GM18873 (cell line): Measurements from ENCODE around the gene NOL12.
"Not testable (repeated sequence)": the region's sequence is repeated elsewhere in the genome, so short reads cannot be mapped to it uniquely, and the experiment has no call there.

Experiments
- ATAC-seq: cut with Tn5 transposase; IDR thresholded peaks from one replicate; pipeline ENCODE4 v1.9.1; 2021; ENCODE audit warnings: mild to moderate bottlenecking, moderate library complexity, moderate number of reproducible peaks; ENCODE audit not compliant: unreplicated experiment, low FRiP score

Gene NOL12, protein sequence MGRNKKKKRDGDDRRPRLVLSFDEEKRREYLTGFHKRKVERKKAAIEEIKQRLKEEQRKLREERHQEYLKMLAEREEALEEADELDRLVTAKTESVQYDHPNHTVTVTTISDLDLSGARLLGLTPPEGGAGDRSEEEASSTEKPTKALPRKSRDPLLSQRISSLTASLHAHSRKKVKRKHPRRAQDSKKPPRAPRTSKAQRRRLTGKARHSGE

DNA sequence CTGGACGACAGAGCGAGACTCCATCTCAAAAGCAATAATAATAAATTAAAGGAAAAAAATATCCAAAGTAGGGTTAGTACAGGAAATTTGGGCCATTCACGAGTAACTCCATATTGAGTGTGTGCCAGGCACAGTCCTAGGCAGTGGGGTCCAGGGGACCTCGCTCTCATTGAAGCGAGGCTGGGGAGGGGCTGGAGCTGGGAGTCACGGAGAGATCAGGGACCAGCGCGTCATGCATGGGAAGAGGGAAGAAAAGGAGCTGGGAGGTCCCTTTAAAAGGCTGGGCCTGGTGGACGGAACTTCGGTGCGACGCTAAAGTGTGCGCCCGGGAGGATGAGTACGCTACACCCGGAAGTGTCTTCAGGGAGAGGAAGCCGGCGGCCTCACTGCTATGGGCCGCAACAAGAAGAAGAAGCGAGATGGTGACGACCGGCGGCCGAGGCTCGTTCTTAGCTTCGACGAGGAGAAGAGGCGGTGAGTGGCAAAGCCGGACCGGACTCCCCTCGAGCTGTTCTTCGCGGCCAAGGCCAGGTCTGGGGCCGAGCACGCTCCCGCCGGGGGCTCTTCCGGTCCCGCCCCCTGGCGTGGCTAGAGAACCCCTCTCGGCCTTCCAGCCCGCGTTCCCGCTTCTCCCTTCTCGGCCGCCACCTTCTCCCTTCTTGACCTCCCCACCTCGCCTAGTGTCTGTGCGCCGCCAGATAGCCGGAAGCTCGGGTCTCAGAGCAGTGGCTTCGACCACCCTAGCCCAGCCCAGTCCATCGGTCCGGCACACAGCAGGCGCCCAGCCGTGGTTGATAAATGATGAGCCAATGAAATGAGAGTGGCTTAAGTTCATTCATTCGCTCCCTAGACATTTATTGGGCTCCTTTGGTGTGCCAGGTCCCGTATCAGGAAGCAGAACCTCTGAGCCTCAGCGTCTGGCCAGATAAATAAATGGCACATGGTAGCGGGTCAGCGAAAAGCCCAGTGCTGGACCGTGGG lies at the start of gene NOL12:
TSS of gene NOL12 (plus strand) at position 342 of the 981 bp plus-strand sequence. CDS start at position 392, 50 bp downstream.
- peak; percentile 56 for ATAC-seq

DNA sequence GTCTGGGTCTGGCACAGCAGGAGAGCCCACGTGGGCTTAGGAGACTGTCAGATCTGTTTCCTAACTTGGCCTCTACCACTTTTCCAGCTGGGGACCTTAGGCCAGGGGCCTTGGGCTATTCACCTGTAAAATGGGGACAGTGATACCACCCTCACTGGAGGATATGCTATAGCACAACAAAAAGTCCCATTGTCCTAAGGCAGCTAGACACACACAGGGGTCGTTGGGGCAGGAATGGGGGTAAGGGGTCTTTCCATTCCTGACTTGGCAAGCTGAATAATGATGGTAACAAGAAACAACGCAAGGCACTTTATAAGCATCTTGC lies 49.2 kb upstream of the NOL12 start:
- no peak for ATAC-seq

DNA sequence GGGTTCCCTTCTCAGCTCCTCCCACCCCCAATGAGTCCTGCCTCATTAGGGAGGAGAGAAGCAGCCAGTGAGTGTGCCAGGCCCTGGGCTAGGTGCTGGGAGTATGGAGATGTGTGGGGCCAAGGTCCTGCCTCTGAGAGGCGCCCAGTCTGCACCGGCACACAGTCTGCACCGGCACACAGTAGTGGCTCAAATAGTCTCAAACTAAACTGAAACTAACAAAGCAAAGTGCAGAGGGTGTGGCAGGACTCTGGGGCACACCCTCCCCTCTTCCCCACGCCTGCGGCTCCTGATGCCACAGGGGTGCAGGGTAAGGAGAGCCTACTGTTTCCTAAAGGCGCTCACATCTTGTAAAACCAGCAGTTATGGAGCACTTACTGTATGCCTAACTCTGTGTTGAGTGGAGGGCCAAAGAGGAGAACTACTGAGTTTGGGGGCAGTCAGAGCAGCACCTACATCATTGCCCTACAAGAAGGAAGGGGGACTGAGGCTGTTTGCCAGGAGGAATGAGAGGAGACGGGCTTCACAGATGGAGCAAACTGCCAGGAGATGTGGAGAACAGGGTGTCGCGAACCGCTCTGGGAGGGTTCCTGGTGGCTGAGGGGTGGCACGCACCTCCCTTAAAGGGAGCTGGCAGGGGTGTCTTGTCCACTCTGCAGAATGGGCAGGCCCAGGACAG lies 47.6 kb upstream of the NOL12 start:
- ATAC-seq: no peak

DNA sequence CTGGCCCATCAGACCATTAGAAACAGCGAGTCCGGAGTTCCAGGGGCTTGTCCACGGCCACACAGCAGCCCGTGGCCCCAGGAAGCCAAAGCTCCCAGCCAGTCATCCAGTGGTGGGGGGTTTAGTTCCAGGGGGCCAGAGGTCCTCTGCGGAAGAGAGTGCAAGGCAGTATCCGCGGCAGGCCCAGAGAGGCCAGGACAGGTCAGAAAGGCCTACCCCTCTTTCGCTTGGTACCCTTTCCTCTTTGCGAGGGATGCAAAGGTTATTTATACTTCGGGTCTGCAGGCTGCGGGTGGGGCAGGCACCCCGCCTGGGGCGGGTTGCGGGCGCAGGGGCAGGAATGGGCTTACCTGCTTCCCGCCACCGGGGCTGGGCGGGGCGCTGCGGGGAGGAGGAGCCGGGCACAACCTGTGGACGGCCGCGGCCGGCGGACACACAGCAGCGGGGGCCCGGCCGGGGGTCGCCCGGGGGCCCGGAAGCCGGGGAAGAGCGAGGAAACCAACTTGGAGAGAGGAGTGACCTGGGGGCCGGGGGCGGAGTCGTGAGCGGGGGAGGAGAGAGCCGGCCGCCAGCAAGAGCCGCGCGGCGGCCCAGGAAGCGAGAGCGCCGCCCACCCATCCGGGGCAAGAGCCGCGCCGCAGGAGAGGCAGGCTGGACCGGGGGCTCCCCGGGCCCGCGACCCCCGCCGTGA lies 46.9 kb upstream of the NOL12 start, which contains the start of gene SH3BP1:
TSS of gene SH3BP1 (plus strand) at position 600 of the 691 bp plus-strand sequence. CDS start 119 bp downstream, outside the sequence.
- ATAC-seq: no peak

DNA sequence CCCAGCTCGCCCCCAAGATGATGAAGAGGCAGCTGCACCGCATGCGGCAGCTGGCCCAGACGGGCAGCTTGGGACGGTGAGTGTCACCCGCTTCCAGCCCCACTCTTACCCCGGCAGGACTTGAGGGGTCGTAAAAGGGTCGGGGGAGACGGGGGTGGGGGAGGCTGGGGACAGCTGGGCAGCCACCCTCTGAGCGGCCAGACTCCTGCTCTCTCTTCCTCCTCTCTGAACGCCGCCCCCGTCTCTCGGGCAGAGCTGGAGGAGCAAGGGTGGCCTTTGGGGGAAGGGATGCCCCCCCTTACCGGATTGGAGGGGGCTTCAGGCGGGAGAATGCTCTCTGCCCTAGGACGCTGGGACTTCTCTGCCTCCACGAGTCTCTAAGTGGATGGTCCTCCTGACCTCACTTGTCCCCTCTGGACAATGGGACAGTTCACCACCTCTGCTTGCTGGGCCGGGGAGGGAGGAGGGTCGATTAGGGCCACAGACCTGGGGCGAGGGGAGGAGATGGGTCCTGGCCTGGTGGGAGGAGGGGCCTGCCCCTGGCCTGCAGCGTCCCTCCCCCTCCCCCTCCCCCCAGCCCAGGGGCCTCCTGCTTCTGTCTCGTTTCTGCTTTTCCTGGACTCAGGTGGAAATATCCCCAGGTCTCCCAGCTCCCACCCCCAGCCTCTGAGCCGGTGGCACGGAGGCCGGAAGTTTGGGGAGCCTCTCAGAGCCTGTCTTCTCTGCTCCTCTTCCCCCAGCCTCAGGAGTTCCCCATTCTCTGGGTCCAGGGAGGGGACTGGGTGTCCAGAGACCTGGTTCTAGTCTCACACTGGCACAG lies 46.2 kb upstream of the NOL12 start:
- ATAC-seq: no peak

DNA sequence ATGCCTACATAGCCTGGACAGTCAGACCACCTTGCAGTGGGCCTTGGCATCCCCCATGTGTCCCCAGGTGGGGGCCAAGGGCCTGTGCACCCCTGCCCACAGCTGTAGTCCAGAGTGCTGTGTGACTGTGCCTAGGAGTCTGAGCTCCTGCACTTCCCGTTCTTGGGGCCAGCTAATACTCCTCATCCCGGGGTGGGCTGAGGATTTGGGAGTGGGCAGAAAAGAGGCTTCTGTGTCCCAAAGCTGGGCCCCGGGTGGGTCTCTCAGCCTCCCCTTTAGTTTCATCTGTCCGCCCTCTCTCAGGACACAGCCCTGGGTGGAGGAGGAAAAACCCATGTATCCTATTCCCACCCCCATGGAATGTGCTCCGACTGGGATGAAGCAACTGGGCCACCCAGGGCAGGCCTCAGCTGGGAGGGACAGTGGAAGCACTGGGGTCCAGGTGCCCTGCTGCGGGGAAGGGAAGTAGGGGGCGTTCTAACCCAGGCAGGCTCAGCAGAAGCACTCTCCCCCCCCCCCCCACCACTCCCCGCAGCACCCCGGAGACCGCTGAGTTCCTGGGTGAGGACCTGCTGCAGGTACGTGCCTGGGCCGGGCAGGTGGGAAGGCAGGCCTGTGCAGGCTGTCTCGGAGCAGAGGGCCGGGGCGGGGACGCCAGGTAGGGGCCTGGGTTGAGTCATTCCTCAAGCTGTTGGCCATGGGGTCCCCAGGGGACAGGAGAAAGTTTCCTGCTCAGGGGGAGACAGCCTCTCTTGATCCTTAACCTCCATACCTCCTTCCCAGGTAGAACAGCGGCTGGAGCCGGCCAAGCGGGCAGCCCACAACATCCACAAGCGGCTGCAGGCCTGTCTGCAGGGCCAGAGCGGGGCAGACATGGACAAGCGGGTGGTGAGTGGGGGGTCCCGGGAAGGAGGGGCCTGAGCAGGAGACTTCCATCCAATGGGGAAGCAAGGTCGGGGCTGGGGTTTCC lies 45.3 kb upstream of the NOL12 start:
- ATAC-seq: no peak

DNA sequence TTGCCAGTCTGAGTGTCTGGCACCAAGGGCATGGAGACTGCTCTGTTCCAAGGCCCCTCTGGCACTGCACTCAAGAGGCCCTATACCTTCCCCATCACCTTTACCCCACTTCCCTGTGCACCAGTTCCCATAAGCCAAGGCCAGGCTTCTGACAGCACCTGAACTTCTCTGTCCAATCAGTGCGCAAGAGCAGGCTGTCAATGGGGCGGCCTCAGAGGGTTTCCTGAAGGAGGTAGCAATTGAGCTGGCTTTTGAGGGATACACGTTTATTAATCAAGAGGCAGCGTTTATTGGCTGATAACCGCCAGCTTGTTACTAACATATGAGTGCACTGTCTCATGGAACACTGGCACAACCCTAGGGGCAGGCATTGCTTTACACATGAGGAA lies 44.6 kb upstream of the NOL12 start:
- ATAC-seq: no peak

DNA sequence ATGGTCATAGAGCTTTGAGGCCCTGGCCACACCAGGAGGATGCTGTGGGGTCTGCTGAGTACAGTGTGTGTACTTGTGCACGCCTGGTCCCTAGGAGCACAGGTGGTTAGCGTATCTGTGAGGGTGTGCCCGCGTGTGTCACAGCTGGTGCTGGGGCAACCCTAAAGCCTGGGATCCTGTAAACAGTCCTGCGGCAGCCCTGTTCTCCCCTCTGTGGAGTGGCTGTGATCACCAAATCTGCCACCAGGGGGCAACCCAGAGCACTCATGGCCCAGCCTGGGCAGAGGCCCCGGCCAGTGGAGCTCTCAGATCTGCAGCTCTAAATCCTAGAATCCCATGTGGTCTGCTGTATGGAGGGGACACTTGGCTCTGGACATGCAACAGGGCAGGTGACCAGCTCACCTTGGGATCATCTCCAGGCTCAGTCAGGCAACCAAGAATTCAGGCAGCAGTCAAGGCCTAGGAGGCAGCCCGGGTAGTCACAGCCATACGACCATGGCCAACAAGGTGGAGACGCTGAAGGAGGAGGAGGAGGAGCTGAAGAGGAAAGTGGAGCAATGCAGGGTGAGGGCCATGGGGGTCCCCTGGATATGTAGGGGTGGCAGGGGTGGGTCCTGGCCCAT lies 42.8 kb upstream of the NOL12 start:
- no peak for ATAC-seq

DNA sequence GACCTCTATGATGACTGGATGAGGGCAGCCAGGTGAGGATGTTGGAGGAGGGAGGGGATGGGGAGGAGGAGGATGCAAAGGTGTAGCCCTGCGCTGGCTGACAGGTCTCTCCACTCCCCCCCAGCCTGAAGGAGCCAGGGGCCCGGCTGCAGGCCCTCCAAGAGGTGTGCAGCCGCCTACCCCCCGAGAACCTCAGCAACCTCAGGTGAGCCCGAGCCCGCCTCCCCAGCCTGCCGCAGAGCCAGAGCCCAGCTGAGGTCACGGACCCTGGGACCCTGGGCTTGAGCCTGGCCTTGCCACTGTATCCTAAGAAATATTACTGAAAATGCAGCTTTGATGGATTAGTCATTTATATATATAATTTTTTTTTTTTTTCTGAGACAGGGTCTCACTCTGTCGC lies 38.8 kb upstream of the NOL12 start:
- no peak for ATAC-seq

DNA sequence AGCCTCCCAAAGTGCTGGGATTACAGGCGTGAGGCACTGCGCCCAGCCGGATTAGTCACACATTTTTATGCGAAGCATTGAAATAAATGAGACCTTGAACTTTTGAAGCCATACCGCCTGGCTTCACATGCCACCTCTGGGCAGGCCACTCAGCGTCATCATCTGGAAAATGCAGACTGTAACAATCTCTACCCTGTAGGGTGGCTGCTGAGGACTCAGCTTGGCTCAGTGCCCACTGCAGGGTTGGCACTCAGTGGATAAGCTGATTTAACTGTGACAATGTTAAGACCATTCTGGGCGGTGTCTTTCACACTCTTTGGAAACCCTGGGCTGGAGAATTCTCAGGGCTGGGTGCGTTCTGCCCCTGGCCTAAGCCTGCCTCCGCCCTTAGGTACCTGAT lies 38.2 kb upstream of the NOL12 start:
- no peak for ATAC-seq

DNA sequence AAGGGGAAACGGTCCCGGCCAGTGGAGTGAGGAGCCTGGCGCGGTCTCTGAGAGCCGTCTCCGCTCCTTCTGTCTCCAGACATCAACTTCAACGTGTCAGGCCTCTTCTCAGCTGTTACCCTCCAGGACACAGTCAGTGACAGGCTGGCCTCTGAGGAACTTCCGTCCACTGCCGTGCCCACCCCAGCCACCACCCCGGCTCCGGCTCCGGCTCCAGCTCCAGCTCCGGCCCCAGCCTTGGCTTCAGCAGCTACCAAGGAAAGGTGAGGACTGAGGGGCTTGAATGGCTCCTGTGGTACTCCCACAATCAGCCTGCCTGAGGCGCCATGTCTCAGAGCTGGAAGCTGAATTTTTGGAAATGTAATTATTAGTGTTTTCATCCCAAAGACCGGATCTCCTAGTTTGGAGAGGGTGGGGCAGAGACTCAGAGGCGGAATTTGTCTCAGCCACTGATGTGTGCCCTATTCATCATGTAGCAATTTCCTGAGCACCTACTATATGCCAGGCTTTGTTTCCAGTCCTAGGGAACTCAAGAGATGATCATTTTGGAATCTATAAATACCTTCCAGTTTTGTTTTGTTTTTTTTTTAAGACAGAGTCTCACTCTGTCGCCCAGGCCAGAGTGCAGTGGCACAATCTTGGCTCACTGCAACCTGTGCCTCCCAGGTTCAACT lies 35.5 kb upstream of the NOL12 start:
- no peak for ATAC-seq

DNA sequence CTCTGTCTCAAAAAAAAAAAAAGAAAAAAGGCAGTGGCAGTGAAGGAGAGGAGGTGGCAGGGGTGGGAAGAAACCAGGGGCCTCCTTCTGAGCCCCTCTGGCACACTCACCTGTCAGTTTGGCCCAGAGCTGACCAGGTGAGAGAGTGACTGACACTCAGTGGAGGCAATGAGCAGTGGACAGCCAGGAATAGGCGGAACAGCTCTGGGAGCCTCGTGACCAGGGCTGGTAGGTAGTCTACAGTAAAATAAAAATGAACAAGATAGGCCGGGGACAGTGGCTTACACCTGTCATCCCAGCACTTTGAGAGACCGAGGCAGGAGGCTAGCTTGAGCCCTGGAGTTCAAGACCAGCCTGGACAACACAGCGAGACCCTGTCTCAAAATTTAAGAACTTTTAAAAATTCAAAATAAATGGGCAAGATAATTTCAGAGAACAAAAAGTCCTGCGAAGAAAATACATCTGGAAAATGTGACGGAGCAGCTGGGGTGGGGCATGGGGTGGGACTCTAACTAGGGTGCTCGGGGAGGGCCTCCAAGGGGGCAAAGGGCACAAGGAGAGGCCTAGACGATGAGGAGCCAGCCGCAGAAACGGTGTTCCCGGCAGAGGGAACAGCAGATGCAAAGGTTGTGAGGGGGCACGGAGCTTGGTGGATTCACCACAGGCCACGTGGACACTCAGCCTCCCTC lies 31.4 kb upstream of the NOL12 start:
- no peak for ATAC-seq

DNA sequence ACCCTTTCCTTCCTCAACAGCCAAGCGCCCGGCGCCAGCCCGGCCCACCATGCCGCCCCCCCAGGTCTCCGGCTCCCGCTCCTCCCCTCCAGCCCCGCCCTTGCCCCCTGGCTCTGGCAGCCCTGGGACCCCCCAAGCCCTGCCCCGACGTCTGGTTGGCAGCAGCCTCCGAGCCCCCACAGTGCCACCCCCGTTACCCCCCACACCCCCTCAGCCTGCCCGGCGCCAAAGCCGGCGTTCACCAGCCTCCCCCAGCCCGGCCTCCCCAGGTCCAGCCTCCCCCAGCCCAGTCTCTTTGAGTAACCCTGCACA lies 30.9 kb upstream of the NOL12 start:
- no peak for ATAC-seq

DNA sequence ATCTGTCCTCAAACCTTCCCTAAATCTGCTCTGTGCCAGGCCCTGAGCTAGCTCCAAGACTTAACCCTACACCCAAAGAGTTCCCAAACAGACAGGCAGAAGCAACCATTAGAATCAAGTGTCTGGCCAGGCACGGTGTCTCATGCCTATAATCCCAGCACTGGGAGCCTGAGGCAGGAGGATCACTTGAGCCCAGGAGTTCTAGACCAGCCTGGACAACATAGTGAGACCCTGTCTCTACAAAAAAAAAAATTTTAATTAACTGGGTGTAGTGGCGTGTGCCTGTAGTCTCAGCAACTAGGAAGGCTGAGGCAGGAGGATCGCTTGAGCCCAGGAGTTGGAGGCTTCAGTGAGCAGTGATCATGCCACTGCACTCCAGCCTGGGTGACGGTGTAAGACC lies 29.6 kb upstream of the NOL12 start:
- ATAC-seq: not testable (repeated sequence)

DNA sequence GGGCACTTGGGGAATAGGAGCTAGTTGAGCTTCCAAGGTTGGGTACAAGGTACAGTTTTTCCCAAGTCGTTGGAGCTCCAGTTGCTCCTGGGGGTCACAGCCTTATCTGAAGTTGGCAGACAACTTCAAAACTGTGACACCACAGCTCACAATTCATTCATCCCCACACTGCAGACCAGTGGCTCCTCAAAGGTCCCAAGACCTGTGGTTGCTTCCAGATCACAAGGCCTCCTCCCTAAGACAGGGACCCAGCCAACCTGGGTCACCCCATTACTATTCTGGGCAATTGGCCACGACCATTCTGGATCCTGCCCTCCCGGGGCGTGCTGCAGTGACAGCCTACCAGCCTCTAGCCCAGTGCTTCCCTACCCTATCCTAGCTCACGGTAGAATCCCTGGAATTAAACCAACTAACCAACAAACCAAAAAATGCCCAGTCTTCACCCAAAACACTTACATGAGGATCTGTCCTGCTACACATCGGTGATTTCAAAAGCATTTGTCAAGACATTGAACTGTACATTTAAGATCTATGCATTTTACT lies 28.5 kb upstream of the NOL12 start:
- ATAC-seq: no peak

DNA sequence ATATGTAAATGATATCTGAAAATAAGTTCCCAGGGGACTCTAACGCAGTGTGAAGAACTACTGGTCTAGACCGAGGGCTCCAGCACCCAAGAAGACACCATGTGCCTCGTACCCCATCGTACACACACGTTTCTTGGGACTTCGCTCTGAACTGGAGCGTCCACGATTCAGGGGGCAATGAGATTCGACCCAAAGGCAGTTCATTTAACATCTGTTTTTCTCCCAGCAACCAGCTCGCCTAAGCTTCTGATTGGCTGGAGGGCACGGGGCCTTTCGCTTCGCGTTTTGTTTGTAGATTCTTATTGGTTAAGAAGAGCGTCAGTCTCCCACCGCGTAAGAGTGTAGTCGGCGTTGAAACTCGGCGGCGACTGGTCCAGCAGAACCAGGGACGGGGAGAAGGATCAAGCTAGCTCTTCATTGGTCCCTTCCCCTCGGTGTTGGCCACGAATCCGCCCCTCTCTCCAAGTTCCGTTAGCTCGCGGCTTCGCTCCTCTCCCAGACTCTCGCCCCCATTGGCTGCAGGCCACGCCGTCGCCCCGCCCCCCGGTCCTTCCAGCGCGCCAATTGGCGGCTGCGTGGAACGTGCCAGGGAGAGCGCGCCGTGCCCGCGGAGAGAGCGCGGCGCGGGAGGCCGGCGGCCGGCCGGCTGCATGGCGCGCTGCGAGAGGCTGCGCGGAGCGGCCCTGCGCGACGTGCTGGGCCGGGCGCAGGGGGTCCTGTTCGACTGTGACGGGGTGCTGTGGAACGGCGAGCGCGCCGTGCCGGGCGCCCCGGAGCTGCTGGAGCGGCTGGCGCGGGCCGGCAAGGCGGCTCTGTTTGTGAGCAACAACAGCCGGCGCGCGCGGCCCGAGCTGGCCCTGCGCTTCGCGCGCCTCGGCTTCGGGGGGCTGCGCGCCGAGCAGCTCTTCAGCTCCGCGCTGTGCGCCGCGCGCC lies 27.7 kb upstream of the NOL12 start, which contains the start of gene PDXP:
TSS of gene PDXP (plus strand) at position 591 of the 933 bp plus-strand sequence. CDS start at position 651, 60 bp downstream.
- ATAC-seq: peak; percentile 80
